T-helper 2 cell treated with Interferon-gamma antibody and Interleukin-4, amounts not matched to agents 5 μg/mL and 100 μg/mL, for 36 hours (primary cell): Measurements from ENCODE around the gene NLRP6.
A peak's percentile ranks its signal among the peaks of the same experiment; 100 is the strongest.

Experiments
- DNase-seq: peaks from one replicate; pipeline ENCODE4 v3.0.0; 2021; ENCODE audit warnings: low spot score
- H3K27ac Mint-ChIP-seq: one replicate; pipeline ENCODE4 v1.8.0; 2021; ENCODE audit warnings: mild to moderate bottlenecking, mixed read lengths
- H3K27me3 Mint-ChIP-seq: one replicate; pipeline ENCODE4 v1.8.0; 2021; ENCODE audit warnings: low read depth, mixed read lengths
- H3K36me3 Mint-ChIP-seq: one replicate; pipeline ENCODE4 v1.8.0; 2021; ENCODE audit warnings: low read depth, mixed read lengths
- H3K4me1 Mint-ChIP-seq: one replicate; pipeline ENCODE4 v1.8.0; 2021; ENCODE audit warnings: low read depth, mixed read lengths
- H3K4me3 Mint-ChIP-seq: one replicate; pipeline ENCODE4 v1.8.0; 2022; ENCODE audit warnings: mild to moderate bottlenecking, moderate library complexity, mixed read lengths
- H3K9me3 Mint-ChIP-seq: one replicate; pipeline ENCODE4 v1.8.0; 2021; ENCODE audit warnings: mixed read lengths

The NLRP6 gene

DNA sequence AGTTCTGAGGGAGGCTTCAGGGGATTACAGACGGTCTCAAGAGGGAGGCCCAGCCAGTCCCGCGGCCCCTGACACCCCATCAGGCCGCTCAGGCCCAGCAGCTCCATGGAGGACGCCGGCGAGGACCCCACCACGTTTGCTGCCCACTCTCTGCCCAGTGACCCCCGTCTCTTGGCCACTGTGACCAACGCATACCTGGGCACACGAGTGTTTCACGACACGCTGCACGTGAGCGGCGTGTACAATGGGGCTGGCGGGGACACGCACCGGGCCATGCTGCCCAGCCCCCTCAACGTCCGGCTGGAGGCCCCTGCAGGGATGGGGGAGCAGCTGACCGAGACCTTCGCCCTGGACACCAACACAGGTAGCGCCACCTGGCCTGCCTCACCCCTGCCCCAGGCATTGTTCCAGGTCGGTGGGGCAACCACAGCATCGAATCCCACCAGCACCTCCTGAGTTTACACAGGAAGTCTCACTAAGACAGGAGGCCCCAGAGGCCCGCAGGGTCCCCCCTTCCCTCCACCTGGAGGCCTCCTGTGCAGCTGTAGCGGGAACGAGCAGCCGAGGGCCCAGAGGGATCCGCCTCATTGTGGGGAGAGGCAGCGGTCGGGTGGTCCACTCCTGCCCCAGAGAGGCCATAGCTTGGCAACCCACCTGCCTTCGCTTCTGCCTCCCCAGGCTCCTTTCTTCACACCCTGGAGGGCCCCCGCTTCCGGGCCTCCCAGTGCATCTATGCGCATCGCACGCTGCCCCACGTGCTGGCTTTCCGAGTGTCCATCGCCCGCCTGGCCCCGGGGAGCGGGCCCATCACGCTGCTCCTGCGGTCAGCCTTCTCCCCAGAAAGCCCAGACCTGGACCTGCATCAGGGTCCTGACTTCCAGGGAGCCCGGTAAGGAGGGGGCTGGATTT is 11.8 kb downstream of the NLRP6 start:
- peaks cover 16% of the 10 kb centered on the region for H3K4me1 Mint-ChIP-seq
- H3K27me3 Mint-ChIP-seq = peaks cover 10% of the 10 kb centered on the region
- no peak for DNase-seq
- H3K27ac Mint-ChIP-seq = peak overlapping the region; percentile 55
- peaks cover 8% of the 10 kb centered on the region for H3K36me3 Mint-ChIP-seq
- no peaks in the 10 kb centered on the region for H3K9me3 Mint-ChIP-seq
- H3K4me3 Mint-ChIP-seq = peak overlapping the region; percentile 65

GRCh38 chr11:290621-291231 is 12.5 kb downstream of the NLRP6 start:
- Mint-ChIP-seq H3K4me1 (peaks cover 14% of the 10 kb centered on the region), H3K36me3 (peaks cover 8% of the 10 kb centered on the region), H3K9me3 (no peaks in the 10 kb centered on the region), H3K4me3 (peak overlapping the region; percentile 65), H3K27ac (peak overlapping the region; percentile 62), H3K27me3 (peaks cover 10% of the 10 kb centered on the region)
- no peak for DNase-seq

DNA sequence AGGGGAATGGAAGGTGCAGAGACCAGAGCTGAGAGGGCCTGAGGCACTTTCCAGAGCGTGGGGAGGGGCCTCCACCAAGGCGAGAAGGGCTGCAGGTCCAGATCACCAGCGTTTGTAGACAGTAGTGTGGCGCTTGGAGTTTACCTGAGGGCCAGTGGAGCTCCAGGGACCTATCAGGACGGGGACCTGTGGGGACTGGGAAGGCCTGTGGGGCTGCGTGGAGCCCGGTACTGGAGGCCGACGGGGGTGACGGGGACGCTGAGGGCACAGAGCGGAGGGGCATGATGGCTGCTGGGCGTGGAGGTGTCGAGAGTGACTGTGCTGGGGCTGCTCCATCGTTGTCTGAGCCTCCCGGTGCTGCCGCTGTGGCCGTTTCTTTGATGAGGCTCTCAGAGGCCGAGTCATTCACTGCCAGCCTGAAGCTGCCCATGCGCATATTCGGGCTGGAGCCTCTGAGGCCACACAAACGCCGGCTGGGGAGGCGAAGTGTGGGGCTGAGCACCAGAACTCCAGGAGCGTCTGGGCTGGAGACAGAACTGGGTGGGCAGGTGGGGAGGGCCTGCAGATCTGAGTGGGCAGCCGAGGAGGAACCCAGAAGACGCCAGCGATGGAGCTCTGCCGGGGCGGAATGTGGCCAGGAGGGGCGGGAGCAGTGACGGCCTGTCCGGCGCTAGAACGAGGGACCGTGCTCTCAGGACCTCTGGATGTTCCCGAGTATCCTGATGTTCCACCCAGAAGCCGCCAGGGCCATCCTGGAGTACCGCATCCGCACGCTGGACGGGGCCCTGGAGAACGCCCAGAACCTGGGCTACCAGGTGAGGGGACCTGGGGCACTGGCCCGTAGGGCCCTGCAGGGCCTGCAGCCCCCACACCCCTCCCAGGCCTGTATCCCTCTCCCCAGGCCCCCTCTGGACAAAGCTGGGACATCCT is 13.3 kb downstream of the NLRP6 start:
- Mint-ChIP-seq H3K9me3 (no peaks in the 10 kb centered on the region), H3K27ac (peak overlapping the region; percentile 62), H3K36me3 (peaks cover 8% of the 10 kb centered on the region), H3K4me1 (peaks cover 14% of the 10 kb centered on the region), H3K27me3 (peaks cover 10% of the 10 kb centered on the region), H3K4me3 (peak overlapping the region; percentile 44)
- DNase-seq = no peak

DNA sequence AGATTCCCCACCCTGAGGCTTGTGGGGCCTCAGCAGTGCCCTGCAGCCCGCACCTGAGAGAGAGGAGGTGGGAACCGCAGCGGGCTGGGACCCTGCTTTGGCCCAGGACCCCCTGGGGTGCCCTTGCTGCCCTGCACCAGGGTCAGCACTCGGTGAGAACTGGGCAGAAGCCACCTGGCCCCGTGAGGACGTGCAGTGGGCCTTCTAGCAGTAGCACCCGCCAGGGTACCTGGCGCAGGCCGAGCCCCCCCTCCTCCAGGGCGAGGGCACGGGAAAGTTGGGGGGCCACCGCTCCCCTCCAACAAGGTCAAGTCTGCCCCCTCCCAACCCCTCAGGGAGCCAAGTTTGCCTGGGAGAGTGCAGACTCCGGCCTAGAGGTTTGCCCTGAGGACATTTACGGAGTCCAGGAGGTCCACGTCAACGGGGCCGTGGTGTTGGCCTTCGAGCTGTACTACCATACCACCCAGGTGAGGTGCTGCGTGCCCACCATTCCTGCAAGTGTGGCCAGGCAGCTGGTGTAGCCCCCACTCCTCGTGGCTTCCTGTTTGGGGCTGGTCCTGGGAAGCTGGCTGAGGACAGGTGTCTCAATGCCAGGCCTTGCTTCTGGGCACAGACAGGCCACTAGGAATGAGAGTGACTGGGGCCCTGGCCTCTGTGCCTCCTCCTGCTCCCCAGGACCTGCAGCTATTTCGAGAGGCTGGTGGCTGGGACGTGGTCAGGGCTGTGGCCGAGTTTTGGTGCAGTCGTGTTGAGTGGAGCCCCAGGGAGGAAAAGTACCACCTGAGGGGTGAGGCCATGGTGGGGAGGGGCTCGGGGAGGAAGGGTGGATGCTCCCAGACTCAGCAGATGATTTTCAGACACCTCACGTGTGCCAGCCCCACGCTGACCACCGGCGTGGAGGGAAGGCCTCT is 14.3 kb downstream of the NLRP6 start:
- no peak for DNase-seq
- Mint-ChIP-seq H3K36me3 (peaks cover 8% of the 10 kb centered on the region), H3K4me1 (peaks cover 10% of the 10 kb centered on the region), H3K27me3 (peaks cover 6% of the 10 kb centered on the region), H3K27ac (no peak overlapping the region), H3K4me3 (no peak overlapping the region), H3K9me3 (no peaks in the 10 kb centered on the region)

DNA sequence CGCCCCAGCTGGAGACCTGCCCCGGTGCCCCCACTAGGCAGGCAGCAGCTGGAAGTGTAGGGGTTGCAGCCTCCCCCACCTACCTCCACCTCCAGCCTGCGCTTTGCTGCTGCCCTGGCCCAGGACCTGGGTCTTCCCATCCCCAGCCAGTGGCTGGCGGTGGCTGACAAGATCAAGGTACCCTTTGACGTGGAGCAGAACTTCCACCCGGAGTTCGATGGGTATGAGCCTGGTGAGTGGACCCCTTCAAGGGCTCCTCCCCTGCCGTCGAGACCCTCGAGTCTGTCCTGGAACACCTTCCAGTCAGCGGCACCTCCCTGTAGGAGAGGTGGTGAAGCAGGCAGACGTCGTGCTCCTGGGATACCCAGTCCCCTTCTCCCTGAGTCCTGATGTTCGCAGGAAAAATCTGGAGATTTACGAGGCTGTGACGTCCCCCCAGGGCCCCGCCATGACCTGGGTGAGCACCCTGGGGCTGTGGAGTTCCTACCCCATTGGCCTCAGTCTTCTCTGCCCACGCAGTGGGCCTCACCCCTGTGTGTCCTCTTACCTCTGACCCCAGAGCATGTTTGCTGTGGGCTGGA is 15.2 kb downstream of the NLRP6 start:
- Mint-ChIP-seq H3K27me3 (no peaks in the 10 kb centered on the region), H3K36me3 (peaks cover 4% of the 10 kb centered on the region), H3K9me3 (no peaks in the 10 kb centered on the region), H3K27ac (no peak overlapping the region), H3K4me3 (no peak overlapping the region), H3K4me1 (peaks cover 7% of the 10 kb centered on the region)
- no peak for DNase-seq

- H3K27me3 Mint-ChIP-seq = no peaks in the 10 kb centered on the region
- H3K4me3 Mint-ChIP-seq = no peak overlapping the region
- DNase-seq = no peak
These were observed 15.8 kb downstream of the NLRP6 start for GRCh38 chr11:293852-294661.

GRCh38 chr11:294780-295179 is 16.6 kb downstream of the NLRP6 start:
- H3K9me3 Mint-ChIP-seq = no peaks in the 10 kb centered on the region
- H3K4me1 Mint-ChIP-seq = peaks cover 7% of the 10 kb centered on the region
- H3K27me3 Mint-ChIP-seq = no peaks in the 10 kb centered on the region
- no peak for DNase-seq
- H3K36me3 Mint-ChIP-seq = peaks cover 4% of the 10 kb centered on the region
- H3K4me3 Mint-ChIP-seq = no peak overlapping the region
- H3K27ac Mint-ChIP-seq = no peak overlapping the region

More at GRCh38 chr11:293852-294661, 15.8 kb downstream of the NLRP6 start:
- no peak overlapping the region for H3K27ac Mint-ChIP-seq
- no peaks in the 10 kb centered on the region for H3K9me3 Mint-ChIP-seq
- H3K4me1 Mint-ChIP-seq = peaks cover 7% of the 10 kb centered on the region
- peaks cover 4% of the 10 kb centered on the region for H3K36me3 Mint-ChIP-seq

DNA sequence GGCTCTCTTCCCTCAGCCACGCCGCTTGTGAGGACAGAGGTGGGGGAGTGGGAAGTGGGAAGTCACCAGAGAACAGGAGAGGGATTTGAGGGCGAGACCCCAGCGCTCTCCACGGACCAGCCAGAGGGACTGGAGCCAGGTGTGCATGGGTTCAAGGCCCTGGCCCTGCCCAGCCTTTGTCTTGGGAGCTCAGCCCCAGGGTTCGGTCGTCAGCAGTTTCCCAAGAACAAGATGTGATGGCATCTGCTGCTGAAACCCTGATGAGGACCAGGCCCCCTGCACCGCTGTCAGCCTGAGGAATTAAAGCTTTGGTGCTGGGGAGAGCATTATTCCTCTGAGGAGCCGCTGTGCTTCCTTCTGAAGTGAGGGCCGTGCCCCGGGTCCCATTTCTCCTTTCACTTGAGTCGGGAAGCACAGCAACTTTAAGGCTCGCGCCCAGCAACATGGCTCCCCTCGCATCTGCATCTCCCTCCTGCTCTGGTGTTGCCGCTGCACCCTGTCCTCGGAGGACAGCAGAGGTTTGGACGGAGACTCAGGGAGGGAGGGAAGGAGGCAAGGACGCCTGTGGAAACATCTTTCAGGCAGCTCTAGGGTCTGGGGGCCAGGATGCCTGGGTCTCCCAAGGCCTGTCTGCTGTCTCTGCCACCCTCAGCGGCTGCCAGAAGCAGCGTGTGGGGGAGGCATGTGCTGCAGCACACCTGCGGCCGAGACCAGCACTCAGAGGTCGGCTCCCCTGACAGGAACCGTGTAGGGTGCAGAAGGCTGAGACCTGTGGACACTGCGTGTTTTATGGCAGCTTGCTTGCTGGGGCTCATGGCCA is 17.4 kb downstream of the NLRP6 start:
- peaks cover 4% of the 10 kb centered on the region for H3K36me3 Mint-ChIP-seq
- H3K9me3 Mint-ChIP-seq = no peaks in the 10 kb centered on the region
- H3K27me3 Mint-ChIP-seq = peaks cover 5% of the 10 kb centered on the region
- H3K4me3 Mint-ChIP-seq = no peak overlapping the region
- peaks cover 7% of the 10 kb centered on the region for H3K4me1 Mint-ChIP-seq
- H3K27ac Mint-ChIP-seq = no peak overlapping the region
- DNase-seq = no peak

DNA sequence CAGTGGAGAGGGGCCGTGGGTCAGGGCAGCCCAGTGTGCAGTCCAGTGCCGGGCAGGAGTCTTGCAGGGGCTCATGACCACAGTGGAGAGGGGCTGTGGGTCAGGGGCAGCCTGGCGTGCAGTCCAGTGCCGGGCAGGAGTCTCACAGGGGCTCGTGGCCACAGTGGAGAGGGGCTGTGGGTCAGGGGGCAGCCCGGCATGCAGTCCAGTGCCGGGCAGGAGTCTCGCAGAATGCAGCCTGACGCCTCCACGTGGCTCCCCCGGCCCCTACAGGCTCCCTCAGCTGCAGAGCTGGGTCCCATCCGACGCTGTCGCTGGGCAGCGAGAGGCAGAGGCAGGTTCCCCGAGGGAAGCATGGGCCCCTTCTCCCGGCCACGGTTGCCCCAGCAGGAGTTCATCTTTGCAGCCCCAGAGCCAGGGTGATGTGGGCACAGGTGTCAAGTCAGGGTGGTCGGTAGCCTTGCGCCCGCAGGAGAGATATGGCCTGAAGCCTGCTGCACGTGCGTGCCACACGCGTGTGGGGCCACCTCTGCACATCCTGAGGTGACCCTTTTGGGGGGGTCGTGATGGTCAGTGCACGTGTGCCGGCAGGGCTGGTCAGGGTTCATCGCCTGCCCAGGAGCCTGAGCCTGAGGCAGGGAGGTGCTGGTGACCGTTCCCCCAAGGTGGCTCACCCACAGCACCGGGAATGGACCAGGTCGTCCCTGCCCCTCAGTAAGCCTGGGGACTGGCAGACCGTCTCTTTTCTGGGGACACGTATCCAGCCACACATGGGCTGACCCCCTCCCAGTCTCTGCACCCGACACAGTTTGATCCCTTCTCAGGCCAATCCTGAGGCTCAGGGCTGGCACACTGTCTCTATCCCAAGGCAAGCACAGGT is 18.2 kb downstream of the NLRP6 start:
- no peak for DNase-seq
- Mint-ChIP-seq H3K27ac (no peak overlapping the region), H3K36me3 (no peaks in the 10 kb centered on the region), H3K9me3 (no peaks in the 10 kb centered on the region), H3K4me3 (no peak overlapping the region), H3K4me1 (peaks cover 5% of the 10 kb centered on the region), H3K27me3 (peaks cover 10% of the 10 kb centered on the region)

DNA sequence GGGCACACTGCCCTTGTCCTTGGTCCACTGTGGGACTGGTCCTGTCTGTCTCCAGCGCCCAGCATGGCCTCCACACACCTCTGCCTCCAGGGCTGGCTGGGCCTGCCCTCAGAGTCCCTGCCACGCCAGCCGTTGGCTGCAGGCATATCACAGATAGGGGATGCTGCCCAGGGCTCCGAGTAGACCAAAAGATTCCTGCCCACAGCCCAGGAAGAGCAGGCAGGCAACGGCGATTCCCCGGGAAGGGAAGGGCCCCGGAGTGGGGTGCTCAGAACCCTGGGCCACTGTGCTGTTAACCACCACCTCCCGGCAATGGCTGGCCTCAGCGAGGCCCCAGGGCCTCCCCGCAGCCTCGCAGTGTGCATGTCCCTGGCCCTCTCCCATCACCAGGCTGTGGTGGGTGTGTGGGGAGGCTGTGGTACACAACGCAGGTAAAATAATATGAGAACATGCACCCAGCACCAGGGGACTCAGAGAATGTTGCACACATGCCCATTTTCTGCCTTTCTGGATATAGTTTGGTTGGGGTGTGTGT is 18.9 kb downstream of the NLRP6 start:
- Mint-ChIP-seq H3K27me3 (peaks cover 10% of the 10 kb centered on the region), H3K4me3 (no peak overlapping the region), H3K9me3 (no peaks in the 10 kb centered on the region), H3K27ac (peak overlapping the region; percentile 60), H3K4me1 (peaks cover 5% of the 10 kb centered on the region), H3K36me3 (no peaks in the 10 kb centered on the region)
- DNase-seq = no peak
